ENCODE results near the gene PIGU. TPM values are rescaled to one million over a fixed set of nuclear protein-coding genes. Genes with fewer than 3 reads are reported as not detected.

Gene PIGU
- total and polyA plus RNA-seq, 2 of the 13 experiments (the other 11 are each of a cell fraction or from before 2014, with no cell fraction given) = 45.5 to 231 TPM

DNA sequence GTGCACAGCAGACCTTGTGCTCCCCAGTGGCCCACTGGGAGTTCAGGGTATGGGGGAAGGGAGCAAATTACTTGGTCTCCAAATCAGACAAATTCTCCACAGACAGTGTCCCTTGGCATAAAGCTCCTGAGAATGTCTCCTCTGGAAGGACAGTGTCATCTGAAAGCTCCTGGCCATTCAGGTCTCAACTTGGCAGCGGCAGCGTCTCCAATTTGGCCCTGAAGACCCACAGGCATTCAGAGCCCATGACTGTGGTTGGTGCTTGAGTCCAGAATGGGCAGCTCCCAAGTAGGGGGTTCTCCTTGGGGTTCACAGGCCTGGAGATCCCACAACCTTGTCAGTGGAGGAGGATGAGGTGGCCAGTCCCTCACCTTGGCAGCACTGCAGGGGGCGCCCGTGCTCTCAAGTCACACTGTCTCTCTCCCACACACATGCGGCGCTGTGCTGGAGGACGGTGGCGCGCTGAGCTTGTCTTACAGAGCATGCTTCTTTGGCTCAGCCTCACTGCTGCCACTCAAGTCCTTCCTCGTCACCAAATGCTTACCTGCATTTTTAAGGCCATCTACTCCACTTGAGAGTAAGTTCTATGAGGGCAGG is 140.0 kb downstream of the PIGU start (continued):
- TF ChIP-seq, protein P1, sequence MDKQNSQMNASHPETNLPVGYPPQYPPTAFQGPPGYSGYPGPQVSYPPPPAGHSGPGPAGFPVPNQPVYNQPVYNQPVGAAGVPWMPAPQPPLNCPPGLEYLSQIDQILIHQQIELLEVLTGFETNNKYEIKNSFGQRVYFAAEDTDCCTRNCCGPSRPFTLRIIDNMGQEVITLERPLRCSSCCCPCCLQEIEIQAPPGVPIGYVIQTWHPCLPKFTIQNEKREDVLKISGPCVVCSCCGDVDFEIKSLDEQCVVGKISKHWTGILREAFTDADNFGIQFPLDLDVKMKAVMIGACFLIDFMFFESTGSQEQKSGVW (CRISPR knock-in tag; IDR thresholded peaks at IDR 0.05; ENCODE audit: borderline replicate concordance) = no peak
- TF ChIP-seq TSC22D2 (CRISPR knock-in tag; IDR thresholded peaks at IDR 0.05; ENCODE audit: borderline replicate concordance) (no peak), XRCC5 (optimal IDR thresholded peaks at IDR 0.05; ENCODE audit: low read length) (peak; percentile 95), RBAK (CRISPR knock-in tag; IDR thresholded peaks at IDR 0.05) (no peak), MATR3 (CRISPR knock-in tag; IDR thresholded peaks at IDR 0.05) (no peak), SUZ12 (IDR thresholded peaks at IDR 0.05; ENCODE audit: low read depth, low read length) (no peak), ZNF740 (CRISPR knock-in tag; IDR thresholded peaks at IDR 0.05) (no peak), ZNF761 (CRISPR knock-in tag; conservative IDR thresholded peaks at IDR 0.05) (no peak), SIX1 (CRISPR knock-in tag; IDR thresholded peaks at IDR 0.05; ENCODE audit: borderline replicate concordance) (no peak), MAFK (conservative IDR thresholded peaks at IDR 0.05 in 1 of 2, IDR thresholded peaks at IDR 0.05 in 1 of 2; ENCODE audit: low read length in 2 of 2) (no peak), ZNF816 (CRISPR knock-in tag; IDR thresholded peaks at IDR 0.05; ENCODE audit: borderline replicate concordance) (no peak), ZNF75D (CRISPR knock-in tag; IDR thresholded peaks at IDR 0.05; ENCODE audit: borderline replicate concordance) (no peak), TOPORS (CRISPR knock-in tag; IDR thresholded peaks at IDR 0.05) (no peak), KLF16 (CRISPR knock-in tag; IDR thresholded peaks at IDR 0.05) (no peak)
- TF ChIP-seq, protein P2, sequence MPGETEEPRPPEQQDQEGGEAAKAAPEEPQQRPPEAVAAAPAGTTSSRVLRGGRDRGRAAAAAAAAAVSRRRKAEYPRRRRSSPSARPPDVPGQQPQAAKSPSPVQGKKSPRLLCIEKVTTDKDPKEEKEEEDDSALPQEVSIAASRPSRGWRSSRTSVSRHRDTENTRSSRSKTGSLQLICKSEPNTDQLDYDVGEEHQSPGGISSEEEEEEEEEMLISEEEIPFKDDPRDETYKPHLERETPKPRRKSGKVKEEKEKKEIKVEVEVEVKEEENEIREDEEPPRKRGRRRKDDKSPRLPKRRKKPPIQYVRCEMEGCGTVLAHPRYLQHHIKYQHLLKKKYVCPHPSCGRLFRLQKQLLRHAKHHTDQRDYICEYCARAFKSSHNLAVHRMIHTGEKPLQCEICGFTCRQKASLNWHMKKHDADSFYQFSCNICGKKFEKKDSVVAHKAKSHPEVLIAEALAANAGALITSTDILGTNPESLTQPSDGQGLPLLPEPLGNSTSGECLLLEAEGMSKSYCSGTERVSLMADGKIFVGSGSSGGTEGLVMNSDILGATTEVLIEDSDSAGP (CRISPR knock-in tag; IDR thresholded peaks at IDR 0.05; ENCODE audit: borderline replicate concordance) = 0 out of 2 replicates have a peak, but pooled peaks have one; percentile 39
- TF ChIP-seq, protein P3, sequence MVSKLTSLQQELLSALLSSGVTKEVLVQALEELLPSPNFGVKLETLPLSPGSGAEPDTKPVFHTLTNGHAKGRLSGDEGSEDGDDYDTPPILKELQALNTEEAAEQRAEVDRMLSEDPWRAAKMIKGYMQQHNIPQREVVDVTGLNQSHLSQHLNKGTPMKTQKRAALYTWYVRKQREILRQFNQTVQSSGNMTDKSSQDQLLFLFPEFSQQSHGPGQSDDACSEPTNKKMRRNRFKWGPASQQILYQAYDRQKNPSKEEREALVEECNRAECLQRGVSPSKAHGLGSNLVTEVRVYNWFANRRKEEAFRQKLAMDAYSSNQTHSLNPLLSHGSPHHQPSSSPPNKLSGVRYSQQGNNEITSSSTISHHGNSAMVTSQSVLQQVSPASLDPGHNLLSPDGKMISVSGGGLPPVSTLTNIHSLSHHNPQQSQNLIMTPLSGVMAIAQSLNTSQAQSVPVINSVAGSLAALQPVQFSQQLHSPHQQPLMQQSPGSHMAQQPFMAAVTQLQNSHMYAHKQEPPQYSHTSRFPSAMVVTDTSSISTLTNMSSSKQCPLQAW (CRISPR knock-in tag; IDR thresholded peaks at IDR 0.05) = peak; percentile 44; the same call in 1 of the 2 replicates
- TF ChIP-seq, protein P4, sequence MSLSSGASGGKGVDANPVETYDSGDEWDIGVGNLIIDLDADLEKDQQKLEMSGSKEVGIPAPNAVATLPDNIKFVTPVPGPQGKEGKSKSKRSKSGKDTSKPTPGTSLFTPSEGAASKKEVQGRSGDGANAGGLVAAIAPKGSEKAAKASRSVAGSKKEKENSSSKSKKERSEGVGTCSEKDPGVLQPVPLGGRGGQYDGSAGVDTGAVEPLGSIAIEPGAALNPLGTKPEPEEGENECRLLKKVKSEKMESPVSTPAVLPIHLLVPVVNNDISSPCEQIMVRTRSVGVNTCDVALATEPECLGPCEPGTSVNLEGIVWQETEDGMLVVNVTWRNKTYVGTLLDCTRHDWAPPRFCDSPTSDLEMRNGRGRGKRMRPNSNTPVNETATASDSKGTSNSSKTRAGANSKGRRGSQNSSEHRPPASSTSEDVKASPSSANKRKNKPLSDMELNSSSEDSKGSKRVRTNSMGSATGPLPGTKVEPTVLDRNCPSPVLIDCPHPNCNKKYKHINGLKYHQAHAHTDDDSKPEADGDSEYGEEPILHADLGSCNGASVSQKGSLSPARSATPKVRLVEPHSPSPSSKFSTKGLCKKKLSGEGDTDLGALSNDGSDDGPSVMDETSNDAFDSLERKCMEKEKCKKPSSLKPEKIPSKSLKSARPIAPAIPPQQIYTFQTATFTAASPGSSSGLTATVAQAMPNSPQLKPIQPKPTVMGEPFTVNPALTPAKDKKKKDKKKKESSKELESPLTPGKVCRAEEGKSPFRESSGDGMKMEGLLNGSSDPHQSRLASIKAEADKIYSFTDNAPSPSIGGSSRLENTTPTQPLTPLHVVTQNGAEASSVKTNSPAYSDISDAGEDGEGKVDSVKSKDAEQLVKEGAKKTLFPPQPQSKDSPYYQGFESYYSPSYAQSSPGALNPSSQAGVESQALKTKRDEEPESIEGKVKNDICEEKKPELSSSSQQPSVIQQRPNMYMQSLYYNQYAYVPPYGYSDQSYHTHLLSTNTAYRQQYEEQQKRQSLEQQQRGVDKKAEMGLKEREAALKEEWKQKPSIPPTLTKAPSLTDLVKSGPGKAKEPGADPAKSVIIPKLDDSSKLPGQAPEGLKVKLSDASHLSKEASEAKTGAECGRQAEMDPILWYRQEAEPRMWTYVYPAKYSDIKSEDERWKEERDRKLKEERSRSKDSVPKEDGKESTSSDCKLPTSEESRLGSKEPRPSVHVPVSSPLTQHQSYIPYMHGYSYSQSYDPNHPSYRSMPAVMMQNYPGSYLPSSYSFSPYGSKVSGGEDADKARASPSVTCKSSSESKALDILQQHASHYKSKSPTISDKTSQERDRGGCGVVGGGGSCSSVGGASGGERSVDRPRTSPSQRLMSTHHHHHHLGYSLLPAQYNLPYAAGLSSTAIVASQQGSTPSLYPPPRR (CRISPR knock-in tag; IDR thresholded peaks at IDR 0.05; ENCODE audit: borderline replicate concordance) = no peak
- TF ChIP-seq, protein P5, sequence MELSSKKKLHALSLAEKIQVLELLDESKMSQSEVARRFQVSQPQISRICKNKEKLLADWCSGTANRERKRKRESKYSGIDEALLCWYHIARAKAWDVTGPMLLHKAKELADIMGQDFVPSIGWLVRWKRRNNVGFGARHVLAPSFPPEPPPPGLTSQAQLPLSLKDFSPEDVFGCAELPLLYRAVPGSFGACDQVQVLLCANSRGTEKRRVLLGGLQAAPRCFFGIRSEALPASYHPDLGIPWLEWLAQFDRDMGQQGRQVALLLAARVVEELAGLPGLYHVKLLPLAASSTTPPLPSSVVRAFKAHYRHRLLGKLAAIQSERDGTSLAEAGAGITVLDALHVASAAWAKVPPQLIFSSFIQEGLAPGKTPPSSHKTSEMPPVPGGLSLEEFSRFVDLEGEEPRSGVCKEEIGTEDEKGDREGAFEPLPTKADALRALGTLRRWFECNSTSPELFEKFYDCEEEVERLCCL (CRISPR knock-in tag; IDR thresholded peaks at IDR 0.05; ENCODE audit: borderline replicate concordance) = no peak
